K562 (cell line): ENCODE measurements around the gene UNC93B1. TPM values are rescaled to one million over a fixed set of nuclear protein-coding genes. Genes with fewer than 3 reads are reported as not detected.

Experiments
- ARID2 ChIP-seq: fragments of 450-650 bp; IDR thresholded peaks from 2 replicates; pipeline ENCODE4 v1.6.1; 2017; ENCODE audit warnings: antibody characterized with exemption, mild to moderate bottlenecking
- CBX3 ChIP-seq, 2 experiments: IDR thresholded peaks; 1 replicate in 1 of 2; 2 replicates in 1 of 2; pipeline ENCODE4 v1.6.1; 2012; ENCODE audit warnings: inconsistent platforms in 2 of 2, low read length in 2 of 2, borderline replicate concordance in 1 of 2, control low read depth in 1 of 2
- COPS2 ChIP-seq: fragments of 450-650 bp; conservative IDR thresholded peaks from 2 replicates; pipeline ENCODE4 v1.6.1; 2016; ENCODE audit warnings: mild to moderate bottlenecking, moderate library complexity
- CSDE1 ChIP-seq, 2 experiments: fragments of 450-650 bp; IDR thresholded peaks; 2 replicates each; pipeline ENCODE4 v1.6.1; 2016; ENCODE audit warnings: mild to moderate bottlenecking in 1 of 2
- CXXC5 ChIP-seq: fragments of 250-450 bp; sonication (Bioruptor Pico); IDR thresholded peaks from 2 replicates; pipeline ENCODE4 v1.8.0; 2022; ENCODE audit warnings: inconsistent platforms, mild to moderate bottlenecking, moderate library complexity
- EHMT2 ChIP-seq: fragments of 450-650 bp; IDR thresholded peaks from 2 replicates; pipeline ENCODE4 v1.6.1; 2018; ENCODE audit warnings: antibody characterized with exemption
- FOSL1 ChIP-seq: fragments of 200-800 bp; sonication (Bioruptor generic); conservative IDR thresholded peaks from 2 replicates; pipeline ENCODE4 v1.6.1; 2016; ENCODE audit warnings: missing genetic modification characterization, missing compliant biosample characterization
- FOXJ3 ChIP-seq: sonication (generic); formaldehyde crosslinking; IDR thresholded peaks from 2 replicates; pipeline ENCODE4 v1.4.0; 2020; ENCODE audit warnings: mild to moderate bottlenecking, missing genetic modification reagents
- HNRNPH1 ChIP-seq: fragments of 200-400 bp; formaldehyde crosslinking; optimal IDR thresholded peaks from 2 replicates; pipeline ENCODE3; 2017; ENCODE audit warnings: low read depth, mild to moderate bottlenecking, low read length, moderate library complexity
- ILF3 ChIP-seq: fragments of 450-650 bp; IDR thresholded peaks from 2 replicates; pipeline ENCODE4 v1.6.1; 2018; ENCODE audit warnings: antibody characterized with exemption, mild to moderate bottlenecking, moderate library complexity, borderline replicate concordance
- MED1 ChIP-seq: sonication (generic); formaldehyde crosslinking; IDR thresholded peaks from 2 replicates; pipeline ENCODE4 v1.8.1; 2023; ENCODE audit warnings: missing genetic modification reagents, borderline replicate concordance
- RBFOX2 ChIP-seq: fragments of 200-400 bp; formaldehyde crosslinking; IDR thresholded peaks from 2 replicates; pipeline ENCODE4 v1.6.1; 2017; ENCODE audit warnings: low read depth, mild to moderate bottlenecking, low read length, moderate library complexity
- SETDB1 ChIP-seq: IDR thresholded peaks from one replicate; pipeline ENCODE4 v1.6.1; 2012; ENCODE audit warnings: low read length, control low read depth, inconsistent platforms
- SMAD3 ChIP-seq: fragments of 450-650 bp; formaldehyde crosslinking; conservative IDR thresholded peaks from 2 replicates; pipeline ENCODE4 v1.4.0; 2020; ENCODE audit warnings: mild to moderate bottlenecking
- SMC3 ChIP-seq: conservative IDR thresholded peaks from 2 replicates; pipeline ENCODE4 v1.6.1; 2011; ENCODE audit warnings: low read depth, low read length, improper control_type of control experiment; ENCODE audit not compliant: insufficient read depth
- SP1 ChIP-seq: sonication (generic); formaldehyde crosslinking; IDR thresholded peaks from 2 replicates; pipeline ENCODE4 v1.8.1; 2022; ENCODE audit warnings: mild to moderate bottlenecking, missing genetic modification reagents
- SREBF1 ChIP-seq: fragments of 150-350 bp; IDR thresholded peaks from 2 replicates; pipeline ENCODE4 v1.6.1; 2014; ENCODE audit warnings: antibody characterized with exemption, low read depth, low read length, borderline replicate concordance
- ZNF133 ChIP-seq: fragments of 250-450 bp; sonication (Bioruptor Pico); IDR thresholded peaks from 2 replicates; pipeline ENCODE4 v1.4.0; 2020; ENCODE audit warnings: mild to moderate bottlenecking
- ZNF830 ChIP-seq: fragments of 250-450 bp; sonication (Bioruptor Pico); IDR thresholded peaks from 2 replicates; pipeline ENCODE4 v1.5.0; 2021; ENCODE audit warnings: mild to moderate bottlenecking
- ZSCAN29 ChIP-seq: fragments of 450-650 bp; IDR thresholded peaks from 2 replicates; pipeline ENCODE4 v1.6.1; 2017
- polyA plus RNA-seq, 8 experiments: library from polyadenylated mRNA; depleted of rRNA in 4 of 8; stranded (reverse) in 5 of 8; unstranded in 3 of 8; fragments of >200 nt; fragmentation: Nextera tagmentation in 2 of 8; fragmentation: Illumina TruSeq in 1 of 8; extraction: Ambion mirVana in 2 of 8; extraction: Trizol in 1 of 8; gene quantifications; 2 replicates each; pipeline versions ENCODE4 v1.2.1 to v1.2.3, GENCODE V29; 2011 to 2014; ENCODE audit warnings: inconsistent platforms in 1 of 8, missing spikeins in 1 of 8
- total RNA-seq, 7 experiments: library from RNA; depleted of rRNA in 6 of 7; stranded (reverse); fragments of >200 nt in 6 of 7; fragmentation: Illumina TruSeq in 2 of 7; extraction: Trizol in 2 of 7; gene quantifications; 2 replicates each; pipeline versions ENCODE4 v1.2.1 to v1.2.3, GENCODE V29; 2011 to 2021; ENCODE audit warnings: low replicate concordance in 1 of 7
- TF ChIP-seq, protein P1 (sequence below): sonication (generic); formaldehyde crosslinking; IDR thresholded peaks from 2 replicates; pipeline ENCODE4 v1.8.1; 2023; ENCODE audit warnings: mild to moderate bottlenecking, missing genetic modification reagents
- TF ChIP-seq, protein P2 (sequence below): fragments of 450-650 bp; IDR thresholded peaks from 2 replicates; pipeline ENCODE4 v1.6.1; 2017; ENCODE audit warnings: antibody characterized with exemption
- TF ChIP-seq, protein P3 (sequence below): conservative IDR thresholded peaks from 2 replicates; pipeline ENCODE4 v1.6.1; 2011; ENCODE audit warnings: low read depth, mild to moderate bottlenecking, low read length; ENCODE audit not compliant: control insufficient read depth
- TF ChIP-seq, protein P4 (sequence below): IDR thresholded peaks from 2 replicates; pipeline ENCODE4 v1.6.1; 2012; ENCODE audit warnings: low read depth, low read length, improper control_type of control experiment, borderline replicate concordance

The UNC93B1 gene
- total and polyA plus RNA-seq, 9 of the 15 experiments (the other 6 are each of a cell fraction or from before 2014, with no cell fraction given), result 0.10 to 13.6 (median 6.5) TPM

DNA sequence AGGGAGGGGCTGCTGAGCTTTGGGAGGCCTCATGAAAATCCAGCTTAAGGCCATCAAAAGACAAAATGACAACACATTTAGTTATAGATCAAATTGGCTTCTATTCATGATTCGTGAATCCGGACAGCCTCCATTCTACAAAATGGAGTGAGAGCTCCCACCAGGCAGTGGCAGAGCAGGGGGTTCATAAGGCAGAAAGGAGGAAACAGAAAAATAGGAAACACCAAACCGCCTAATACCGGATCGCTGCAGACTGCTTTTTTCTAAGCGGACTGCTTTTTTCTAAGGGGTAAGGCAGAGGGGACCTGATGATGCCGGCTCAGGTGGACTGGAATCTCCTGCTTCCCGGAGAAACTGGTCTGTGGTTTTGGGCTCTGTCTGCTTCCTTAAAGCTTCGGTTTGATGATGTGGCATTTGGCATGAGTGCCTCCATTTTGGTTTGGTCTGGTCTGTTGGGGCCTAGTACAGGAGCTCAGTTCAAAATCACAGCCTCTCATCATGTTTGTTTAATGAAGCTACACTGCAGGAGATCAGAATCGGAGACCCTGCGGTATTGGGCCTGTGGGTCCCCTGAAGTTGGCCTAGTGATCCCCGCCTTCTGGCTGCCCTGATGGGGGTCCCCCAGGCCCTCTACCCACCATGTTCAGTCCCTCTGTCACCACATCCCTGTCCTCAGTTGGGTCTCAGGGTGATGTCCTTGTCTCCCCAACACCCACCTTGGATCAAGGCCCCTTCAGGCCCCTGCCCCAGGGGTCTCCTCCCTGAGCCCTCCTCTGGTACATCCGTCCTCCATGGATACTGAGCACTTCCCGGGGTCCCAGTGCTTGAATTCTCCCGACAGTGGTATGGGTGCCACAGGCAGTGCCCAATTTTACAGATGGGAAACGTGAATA is 7.4 kb upstream of the UNC93B1 start (continued):
- no peak for TF ChIP-seq HNRNPH1
- TF ChIP-seq, protein P1, sequence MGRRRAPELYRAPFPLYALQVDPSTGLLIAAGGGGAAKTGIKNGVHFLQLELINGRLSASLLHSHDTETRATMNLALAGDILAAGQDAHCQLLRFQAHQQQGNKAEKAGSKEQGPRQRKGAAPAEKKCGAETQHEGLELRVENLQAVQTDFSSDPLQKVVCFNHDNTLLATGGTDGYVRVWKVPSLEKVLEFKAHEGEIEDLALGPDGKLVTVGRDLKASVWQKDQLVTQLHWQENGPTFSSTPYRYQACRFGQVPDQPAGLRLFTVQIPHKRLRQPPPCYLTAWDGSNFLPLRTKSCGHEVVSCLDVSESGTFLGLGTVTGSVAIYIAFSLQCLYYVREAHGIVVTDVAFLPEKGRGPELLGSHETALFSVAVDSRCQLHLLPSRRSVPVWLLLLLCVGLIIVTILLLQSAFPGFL (CRISPR knock-in tag), result no peak
- TF ChIP-seq, protein P2, sequence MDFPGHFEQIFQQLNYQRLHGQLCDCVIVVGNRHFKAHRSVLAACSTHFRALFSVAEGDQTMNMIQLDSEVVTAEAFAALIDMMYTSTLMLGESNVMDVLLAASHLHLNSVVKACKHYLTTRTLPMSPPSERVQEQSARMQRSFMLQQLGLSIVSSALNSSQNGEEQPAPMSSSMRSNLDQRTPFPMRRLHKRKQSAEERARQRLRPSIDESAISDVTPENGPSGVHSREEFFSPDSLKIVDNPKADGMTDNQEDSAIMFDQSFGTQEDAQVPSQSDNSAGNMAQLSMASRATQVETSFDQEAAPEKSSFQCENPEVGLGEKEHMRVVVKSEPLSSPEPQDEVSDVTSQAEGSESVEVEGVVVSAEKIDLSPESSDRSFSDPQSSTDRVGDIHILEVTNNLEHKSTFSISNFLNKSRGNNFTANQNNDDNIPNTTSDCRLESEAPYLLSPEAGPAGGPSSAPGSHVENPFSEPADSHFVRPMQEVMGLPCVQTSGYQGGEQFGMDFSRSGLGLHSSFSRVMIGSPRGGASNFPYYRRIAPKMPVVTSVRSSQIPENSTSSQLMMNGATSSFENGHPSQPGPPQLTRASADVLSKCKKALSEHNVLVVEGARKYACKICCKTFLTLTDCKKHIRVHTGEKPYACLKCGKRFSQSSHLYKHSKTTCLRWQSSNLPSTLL, result no peak
- TF ChIP-seq EHMT2, result no peak
- TF ChIP-seq ILF3, result no peak
- TF ChIP-seq SMAD3 (CRISPR knock-in tag), result peak; percentile 83; the same call in 1 of the 2 replicates
- TF ChIP-seq, protein P3, sequence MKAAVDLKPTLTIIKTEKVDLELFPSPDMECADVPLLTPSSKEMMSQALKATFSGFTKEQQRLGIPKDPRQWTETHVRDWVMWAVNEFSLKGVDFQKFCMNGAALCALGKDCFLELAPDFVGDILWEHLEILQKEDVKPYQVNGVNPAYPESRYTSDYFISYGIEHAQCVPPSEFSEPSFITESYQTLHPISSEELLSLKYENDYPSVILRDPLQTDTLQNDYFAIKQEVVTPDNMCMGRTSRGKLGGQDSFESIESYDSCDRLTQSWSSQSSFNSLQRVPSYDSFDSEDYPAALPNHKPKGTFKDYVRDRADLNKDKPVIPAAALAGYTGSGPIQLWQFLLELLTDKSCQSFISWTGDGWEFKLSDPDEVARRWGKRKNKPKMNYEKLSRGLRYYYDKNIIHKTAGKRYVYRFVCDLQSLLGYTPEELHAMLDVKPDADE, result no peak
- TF ChIP-seq CBX3 (IDR thresholded peaks at IDR 0.05; ENCODE audit: borderline replicate concordance in 1 of 2, low read length in 2 of 2), result no peak
- TF ChIP-seq MED1, result no peak
- no peak for TF ChIP-seq FOXJ3
- no peak for TF ChIP-seq ARID2
- no peak for TF ChIP-seq SP1
- TF ChIP-seq ZSCAN29, result no peak
- TF ChIP-seq, protein P4, sequence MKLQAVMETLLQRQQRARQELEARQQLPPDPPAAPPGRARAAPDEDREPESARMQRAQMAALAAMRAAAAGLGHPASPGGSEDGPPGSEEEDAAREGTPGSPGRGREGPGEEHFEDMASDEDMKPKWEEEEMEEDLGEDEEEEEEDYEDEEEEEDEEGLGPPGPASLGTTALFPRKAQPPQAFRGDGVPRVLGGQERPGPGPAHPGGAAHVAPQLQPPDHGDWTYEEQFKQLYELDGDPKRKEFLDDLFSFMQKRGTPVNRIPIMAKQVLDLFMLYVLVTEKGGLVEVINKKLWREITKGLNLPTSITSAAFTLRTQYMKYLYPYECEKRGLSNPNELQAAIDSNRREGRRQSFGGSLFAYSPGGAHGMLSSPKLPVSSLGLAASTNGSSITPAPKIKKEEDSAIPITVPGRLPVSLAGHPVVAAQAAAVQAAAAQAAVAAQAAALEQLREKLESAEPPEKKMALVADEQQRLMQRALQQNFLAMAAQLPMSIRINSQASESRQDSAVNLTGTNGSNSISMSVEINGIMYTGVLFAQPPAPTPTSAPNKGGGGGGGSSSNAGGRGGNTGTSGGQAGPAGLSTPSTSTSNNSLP, result no peak
- TF ChIP-seq ZNF830 (CRISPR knock-in tag), result no peak
- 0 out of 2 replicates have a peak, but pooled peaks have one; percentile 53 for TF ChIP-seq CXXC5 (CRISPR knock-in tag)
- TF ChIP-seq FOSL1 (tag), result no peak
- TF ChIP-seq CSDE1 (IDR thresholded peaks at IDR 0.05), result no peak
- TF ChIP-seq ZNF133 (CRISPR knock-in tag), result no peak
- no peak for TF ChIP-seq SREBF1
- no peak for TF ChIP-seq SMC3
- TF ChIP-seq SETDB1, result no peak
- no peak for TF ChIP-seq COPS2
- TF ChIP-seq RBFOX2, result no peak
